Common myeloid progenitor, CD34-positive (primary cell): ENCODE data around the gene PRICKLE4.

Source experiments
- CTCF ChIA-PET: fragments of 350-600 bp; sonication (Branson Sonifier 250); formaldehyde crosslinking; loops from one replicate; lab custom pipeline; 2021; ENCODE audit warnings: antibody characterized with exemption; lab: Charles Lee
- POLR2A ChIA-PET: fragments of 350-600 bp; sonication (Branson Sonifier 250); formaldehyde crosslinking; loops from one replicate; lab custom pipeline; 2021; ENCODE audit warnings: antibody characterized with exemption; lab: Charles Lee
- DNase-seq, 3 donors: peaks; one replicate each; pipeline versions ENCODE4 v3.0.0 to v3.0.0-alpha.2; 2013
- H3K27ac ChIP-seq, 2 experiments: 1 replicate in 1 of 2; 2 replicates in 1 of 2; pipeline ENCODE4 v1.7.0; 2013; ENCODE audit warnings: inconsistent platforms in 2 of 2, low read length in 2 of 2, mild to moderate bottlenecking in 2 of 2, low read depth in 1 of 2, moderate library complexity in 1 of 2; ENCODE audit not compliant: severe bottlenecking in 2 of 2, insufficient read depth in 1 of 2, poor library complexity in 1 of 2
- H3K27me3 ChIP-seq, 5 experiments: replicated peaks in 2 of 5; 1 replicate in 3 of 5; 2 replicates in 2 of 5; pipeline versions ENCODE4 v1.6.1 to v1.7.0; 2013; ENCODE audit warnings: low read length in 4 of 5, mild to moderate bottlenecking in 2 of 5, moderate library complexity in 2 of 5, inconsistent platforms in 1 of 5; ENCODE audit not compliant: insufficient read depth in 5 of 5, control insufficient read depth in 4 of 5
- H3K36me3 ChIP-seq, 4 experiments: 1 replicate in 2 of 4; 2 replicates in 2 of 4; pipeline versions ENCODE4 v1.6.1 to v1.7.0; 2013; ENCODE audit warnings: low read length in 3 of 4, control low read depth in 1 of 4, mild to moderate bottlenecking in 1 of 4; ENCODE audit not compliant: control insufficient read depth in 4 of 4, insufficient read depth in 4 of 4
- H3K4me1 ChIP-seq, 4 experiments: 1 replicate in 3 of 4; 2 replicates in 1 of 4; pipeline versions ENCODE4 v1.6.1 to v1.7.1; 2013; ENCODE audit warnings: low read length in 3 of 4, mild to moderate bottlenecking in 3 of 4, control low read depth in 1 of 4, inconsistent platforms in 1 of 4, moderate library complexity in 1 of 4; ENCODE audit not compliant: control insufficient read depth in 4 of 4, insufficient read depth in 4 of 4; ENCODE audit errors: control extremely low read depth in 1 of 4
- H3K4me3 ChIP-seq, 7 experiments: 1 replicate in 4 of 7; 2 replicates in 3 of 7; pipeline versions ENCODE4 v1.5.1 to v1.7.0; 2013; ENCODE audit warnings: mild to moderate bottlenecking in 7 of 7, low read length in 6 of 7, moderate library complexity in 6 of 7, inconsistent platforms in 2 of 7, low read depth in 2 of 7, control low read depth in 1 of 7; ENCODE audit not compliant: insufficient read depth in 4 of 7, control insufficient read depth in 1 of 7; ENCODE audit errors: extremely low read depth in 1 of 7
- H3K9me3 ChIP-seq, 5 experiments: 1 replicate in 4 of 5; 2 replicates in 1 of 5; pipeline versions ENCODE4 v1.6.1 to v1.7.1; 2013; ENCODE audit warnings: low read length in 4 of 5, mild to moderate bottlenecking in 2 of 5, inconsistent platforms in 1 of 5, low read depth in 1 of 5, moderate library complexity in 1 of 5; ENCODE audit not compliant: control insufficient read depth in 4 of 5, insufficient read depth in 2 of 5; ENCODE audit errors: control extremely low read depth in 1 of 5
- WGBS: methylation state at CpG from one replicate; pipeline ENCODE4 v1.1.5; 2013; ENCODE audit not compliant: insufficient coverage; 5-methylcytosine and 5-hydroxymethylcytosine counted together

PRICKLE4 gene

DNA sequence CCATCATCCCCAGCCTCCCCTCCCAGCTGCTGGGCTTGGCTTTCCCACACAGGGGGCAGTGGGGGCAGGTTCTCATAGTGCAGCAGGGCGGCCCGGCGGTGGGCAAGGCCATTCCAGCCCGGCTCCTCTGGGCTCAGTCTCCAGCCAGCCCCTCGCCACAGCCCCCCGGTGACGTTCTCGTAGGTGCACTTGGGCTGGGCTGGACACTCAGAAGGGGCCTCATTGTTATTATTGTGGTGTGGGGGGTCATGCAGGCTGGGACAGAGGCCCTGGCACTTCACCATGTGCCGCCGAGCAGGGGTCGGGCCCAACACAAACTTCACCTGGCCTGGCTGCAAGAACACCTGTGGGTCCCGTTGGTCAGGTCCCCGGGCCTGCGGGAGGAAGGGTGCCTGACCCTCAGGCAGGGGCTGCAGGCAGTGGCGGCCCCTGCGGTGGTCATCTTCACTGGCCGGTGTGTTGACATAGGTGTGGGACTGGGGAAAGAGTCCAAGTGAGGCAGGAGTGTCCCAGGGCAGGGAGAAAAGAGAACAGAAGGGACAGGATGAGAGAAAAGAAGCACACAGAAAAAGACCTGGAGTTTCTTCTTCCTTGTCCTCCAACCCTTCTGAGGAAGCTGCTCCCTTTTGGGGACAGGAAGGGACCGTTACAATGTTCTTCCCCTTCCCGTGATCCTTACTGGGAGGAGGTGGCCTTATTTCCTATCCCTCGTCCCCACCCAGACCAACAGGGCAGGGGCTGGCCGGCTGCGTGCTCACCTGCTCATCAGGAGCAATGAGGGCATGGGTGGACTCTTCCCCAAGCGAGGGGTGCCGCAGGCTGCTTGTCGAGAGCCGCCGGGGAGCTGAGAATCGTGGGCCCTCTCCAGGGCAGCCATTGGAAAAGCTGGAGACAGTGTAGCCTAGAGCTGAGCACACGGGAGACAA, 9.3 kb upstream of the PRICKLE4 start:
- WGBS = 95% methylated on average over 26 of the region's 29 CpGs
- H3K9me3 ChIP-seq = no peaks in the 10 kb centered on the region
- peaks cover 6 to 35% (median 33%) of the 10 kb centered on the region in 4 experiments for H3K4me1 ChIP-seq
- POLR2A ChIA-PET = no interaction called here
- CTCF ChIA-PET = interaction anchor here (1.0 to 8.5 kb wide), 4 partner anchors 8 to 88 kb away, joined by 4 to 98 read pairs (median 37); partner anchors contain the start of gene TFEB
- H3K4me3 ChIP-seq = no peak overlapping the region
- H3K27ac ChIP-seq = no peak overlapping the region
- no peaks in the 10 kb centered on the region for H3K27me3 ChIP-seq
- peaks cover 0 to 49% (median 29%) of the 10 kb centered on the region in 4 experiments for H3K36me3 ChIP-seq
- no peak for DNase-seq

DNA sequence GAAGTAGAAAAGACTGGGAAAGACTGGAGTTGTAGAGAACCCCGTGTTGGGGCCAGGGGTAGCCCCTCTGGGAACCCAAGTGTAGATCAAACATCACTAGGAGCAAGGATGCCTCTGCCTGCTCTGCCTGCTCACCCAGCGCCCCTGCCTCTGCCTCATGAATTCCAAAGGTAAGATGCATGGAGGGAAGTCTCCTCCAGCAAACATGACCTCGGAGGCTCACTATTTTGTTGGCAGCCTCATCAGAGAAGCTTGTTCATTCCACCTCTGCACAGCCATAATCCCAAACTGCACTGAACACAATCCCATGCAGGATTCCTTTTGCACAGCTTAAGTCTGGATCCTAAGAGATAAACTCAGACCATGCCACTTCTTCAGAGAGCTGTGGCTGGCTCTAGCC, 5.7 kb upstream of the PRICKLE4 start:
- Histone ChIP-seq H3K4me3 (no peak overlapping the region), H3K4me1 (peaks cover 17 to 32% (median 30%) of the 10 kb centered on the region in 4 experiments), H3K9me3 (no peaks in the 10 kb centered on the region), H3K36me3 (peaks cover 0 to 49% (median 29%) of the 10 kb centered on the region in 4 experiments), H3K27ac (no peak overlapping the region), H3K27me3 (no peaks in the 10 kb centered on the region)
- DNase-seq = no peak
- 95% methylated on average over 2 of the region's 3 CpGs for WGBS
- CTCF ChIA-PET = interaction anchor here (0.6 to 8.5 kb wide), 14 partner anchors 10 to 69 kb away, joined by 3 to 98 read pairs (median 6); partner anchors contain the start of gene TFEB
- POLR2A ChIA-PET = no interaction called here

DNA sequence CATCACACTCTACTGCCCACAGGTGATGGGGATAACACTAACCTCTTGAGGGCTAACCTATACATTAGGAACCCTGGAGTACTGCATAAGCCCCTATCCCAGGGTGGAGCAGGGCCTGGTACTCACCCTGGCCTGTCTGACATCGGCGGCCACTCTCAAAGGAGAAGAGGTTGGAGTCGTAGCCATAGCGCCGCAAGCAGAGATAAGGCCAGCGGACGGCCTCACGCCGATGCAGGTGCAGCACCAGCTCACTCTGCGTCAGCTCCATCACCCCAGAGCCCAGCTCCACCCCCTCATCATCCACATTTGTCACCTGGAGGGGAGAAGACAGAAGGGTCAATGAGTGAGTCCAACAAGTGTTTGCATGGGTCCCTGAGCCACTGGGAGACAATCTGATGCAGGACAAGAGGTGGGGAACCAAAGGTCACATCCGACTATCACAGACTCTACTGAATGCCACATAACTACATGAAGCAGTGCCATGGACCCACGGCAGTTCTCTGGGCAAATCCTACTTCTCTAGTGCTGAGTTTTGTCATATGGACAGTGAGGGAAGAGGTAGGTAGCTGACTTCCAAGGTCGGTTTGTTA, 5.2 kb upstream of the PRICKLE4 start:
- no peaks in the 10 kb centered on the region for H3K27me3 ChIP-seq
- peaks cover 0 to 46% (median 26%) of the 10 kb centered on the region in 4 experiments for H3K36me3 ChIP-seq
- DNase-seq = no peak
- H3K9me3 ChIP-seq = no peaks in the 10 kb centered on the region
- 88% methylated on average over 11 of the region's 13 CpGs for WGBS
- H3K4me1 ChIP-seq = peaks cover 17 to 32% (median 31%) of the 10 kb centered on the region in 4 experiments
- ChIA-PET POLR2A (no interaction called here), CTCF (interaction anchor here (0.8 to 8.5 kb wide), 18 partner anchors 10 to 899 kb away, joined by 3 to 98 read pairs (median 5); partner anchors contain the start of genes TAF8 and TFEB)
- no peak overlapping the region for H3K27ac ChIP-seq
- H3K4me3 ChIP-seq = no peak overlapping the region

- Histone ChIP-seq H3K9me3 (no peaks in the 10 kb centered on the region), H3K4me3 (peak overlapping the region in 1 of 7 experiments; percentile 45), H3K27ac (no peak overlapping the region), H3K4me1 (peaks cover 24 to 44% (median 42%) of the 10 kb centered on the region in 4 experiments), H3K27me3 (no peaks in the 10 kb centered on the region), H3K36me3 (peaks cover 0 to 23% (median 13%) of the 10 kb centered on the region in 4 experiments)
- 95% methylated on average over 3 of the region's 5 CpGs for WGBS
- CTCF ChIA-PET = interaction anchor here (0.5 to 8.5 kb wide), 12 partner anchors 9 to 267 kb away, joined by 3 to 98 read pairs (median 4); partner anchors contain the start of genes TFEB and TOMM6
- DNase-seq = peak in 2 of 3 donors; percentile 52 to 56
- POLR2A ChIA-PET = interaction anchor here (0.6 kb wide), 2 partner anchors 33 to 158 kb away, joined by 3 read pairs; no protein-coding TSS in a partner anchor
Observed at GRCh38 chr6:41777551-41778285, 2.9 kb upstream of the PRICKLE4 start.

GRCh38 chr6:41778895-41779294, 1.7 kb upstream of the PRICKLE4 start:
- H3K36me3 ChIP-seq = peaks cover 0 to 18% (median 12%) of the 10 kb centered on the region in 4 experiments
- H3K9me3 ChIP-seq = no peaks in the 10 kb centered on the region
- peaks cover 24 to 44% (median 42%) of the 10 kb centered on the region in 4 experiments for H3K4me1 ChIP-seq
- H3K27ac ChIP-seq = peak overlapping the region in 1 of 2 experiments; percentile 69
- H3K4me3 ChIP-seq = peak overlapping the region in 6 of 7 experiments; percentile 64 to 85 (median 77)
- CTCF ChIA-PET = interaction anchor here (1.0 to 8.5 kb wide), 6 partner anchors 8 to 80 kb away, joined by 3 to 98 read pairs (median 12); partner anchors contain the start of genes TFEB and TOMM6
- DNase-seq = no peak
- H3K27me3 ChIP-seq = no peaks in the 10 kb centered on the region
- WGBS = 69% methylated on average over 5 of the region's 6 CpGs
- POLR2A ChIA-PET = no interaction called here

- Histone ChIP-seq H3K27ac (peak overlapping the region in 1 of 2 experiments; percentile 69), H3K9me3 (no peaks in the 10 kb centered on the region), H3K36me3 (peaks cover 0 to 15% (median 10%) of the 10 kb centered on the region in 4 experiments), H3K4me1 (peaks cover 24 to 44% (median 43%) of the 10 kb centered on the region in 4 experiments), H3K27me3 (no peaks in the 10 kb centered on the region), H3K4me3 (peak overlapping the region; percentile 52 to 85 (median 74))
- WGBS = 4% methylated on average over 14 of the region's 16 CpGs
- no peak for DNase-seq
- POLR2A ChIA-PET = no interaction called here
- CTCF ChIA-PET = no interaction called here
Observed at GRCh38 chr6:41779336-41779735, 1.2 kb upstream of the PRICKLE4 start.
